Measurements from ENCODE around the gene NNMT.
A peak's percentile ranks its signal among the peaks of the same experiment; 100 is the strongest.

Gene NNMT

GRCh38 chr11:114262681-114263512 is 33.3 kb upstream of the NNMT start:
- no peak overlapping the region for H3K4me3 ChIP-seq (replicated peaks; ENCODE audit: low read depth, low read length)
- DNase-seq (ENCODE audit: extremely low read depth, low read depth): no peak
- TF ChIP-seq CTCF (IDR thresholded peaks at IDR 0.05; ENCODE audit: low read depth, low read length, missing control alignments): peak; percentile 75

- no peak for DNase-seq (ENCODE audit: extremely low read depth, low read depth)
- H3K4me3 ChIP-seq (replicated peaks; ENCODE audit: low read depth, low read length): no peak overlapping the region
- TF ChIP-seq CTCF (IDR thresholded peaks at IDR 0.05; ENCODE audit: low read depth, low read length, missing control alignments): no peak
Observed at GRCh38 chr11:114263513-114264170, 32.6 kb upstream of the NNMT start.

GRCh38 chr11:114264381-114264780 is 31.8 kb upstream of the NNMT start:
- TF ChIP-seq CTCF (IDR thresholded peaks at IDR 0.05; ENCODE audit: low read depth, low read length, missing control alignments): no peak
- H3K4me3 ChIP-seq (replicated peaks; ENCODE audit: low read depth, low read length): no peak overlapping the region

GRCh38 chr11:114265122-114265878 is 30.9 kb upstream of the NNMT start:
- no peak for DNase-seq (ENCODE audit: extremely low read depth, low read depth)
- no peak overlapping the region for H3K4me3 ChIP-seq (replicated peaks; ENCODE audit: low read depth, low read length)
- TF ChIP-seq CTCF (IDR thresholded peaks at IDR 0.05; ENCODE audit: low read depth, low read length, missing control alignments): no peak

More at GRCh38 chr11:114264381-114264780, 31.8 kb upstream of the NNMT start:
- DNase-seq (ENCODE audit: extremely low read depth, low read depth): no peak

- no peak for DNase-seq (ENCODE audit: extremely low read depth, low read depth)
- no peak for TF ChIP-seq CTCF (IDR thresholded peaks at IDR 0.05; ENCODE audit: low read depth, low read length, missing control alignments)
- no peak overlapping the region for H3K4me3 ChIP-seq (replicated peaks; ENCODE audit: low read depth, low read length)
Observed at GRCh38 chr11:114269498-114269897, 26.7 kb upstream of the NNMT start.

- no peak for TF ChIP-seq CTCF (IDR thresholded peaks at IDR 0.05; ENCODE audit: low read depth, low read length, missing control alignments)
- no peak overlapping the region for H3K4me3 ChIP-seq (replicated peaks; ENCODE audit: low read depth, low read length)
- DNase-seq (ENCODE audit: extremely low read depth, low read depth): no peak
Observed at GRCh38 chr11:114270531-114271270, 25.5 kb upstream of the NNMT start.

Measured in HFF-Myc (cell line).